Activated effector memory CD4-positive, alpha-beta T cell treated with Interleukin-2 at 50 U/mL for 16 hours (primary cell): ENCODE measurements around the gene BMAL1.
"Not testable (repeated sequence)": the region's sequence is repeated elsewhere in the genome, so short reads cannot be mapped to it uniquely, and the experiment has no call there.

Experiments
- DNase-seq: peaks from one replicate; pipeline ENCODE4 v3.0.0-alpha.2; 2020

Gene BMAL1

DNA sequence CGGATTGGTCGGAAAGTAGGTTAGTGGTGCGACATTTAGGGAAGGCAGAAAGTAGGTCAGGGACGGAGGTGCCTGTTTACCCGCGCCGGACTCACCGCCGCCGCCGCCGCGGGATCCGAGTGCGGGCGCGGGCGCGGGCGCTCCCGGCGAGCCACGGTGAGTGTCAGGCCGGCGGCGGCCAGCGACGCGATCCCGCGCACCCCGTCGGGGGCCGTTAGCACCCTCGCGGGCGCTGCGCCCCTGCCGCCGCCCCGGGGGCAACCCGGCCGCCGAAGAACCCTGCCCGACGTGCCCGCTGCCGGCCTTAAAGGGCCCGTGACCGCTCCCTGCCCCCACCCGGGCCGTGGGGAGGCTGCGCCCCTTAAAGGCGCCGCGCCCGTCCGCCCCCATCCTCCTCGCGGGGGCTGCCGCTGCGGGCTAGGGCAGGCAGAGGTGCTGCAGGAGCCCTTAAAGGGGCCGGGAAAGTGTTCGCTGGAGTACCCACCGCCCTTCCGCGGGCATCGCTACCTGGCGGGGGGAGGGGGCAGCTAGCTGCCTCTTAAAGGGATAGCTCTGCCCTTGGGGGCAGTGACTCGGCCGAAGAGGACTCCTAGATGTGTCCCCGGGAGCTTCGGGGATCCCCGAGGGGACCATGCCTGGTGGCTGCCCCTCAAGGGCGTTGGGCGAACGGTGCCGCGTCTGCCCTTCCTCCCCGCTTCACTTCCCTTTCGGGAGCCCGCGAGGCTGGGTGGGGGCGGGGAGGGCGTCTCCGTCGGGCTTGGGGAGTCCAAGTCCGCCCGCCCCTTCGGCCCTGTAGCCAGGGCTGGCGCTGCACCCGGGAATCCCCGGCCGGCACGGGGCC, at the start of gene BMAL1:
Gene BMAL1, plus strand, starts transcription at position 23 of the 841 bp plus-strand sequence. CDS start 76,519 bp downstream, outside the sequence.
- peak; percentile 49 for DNase-seq

DNA sequence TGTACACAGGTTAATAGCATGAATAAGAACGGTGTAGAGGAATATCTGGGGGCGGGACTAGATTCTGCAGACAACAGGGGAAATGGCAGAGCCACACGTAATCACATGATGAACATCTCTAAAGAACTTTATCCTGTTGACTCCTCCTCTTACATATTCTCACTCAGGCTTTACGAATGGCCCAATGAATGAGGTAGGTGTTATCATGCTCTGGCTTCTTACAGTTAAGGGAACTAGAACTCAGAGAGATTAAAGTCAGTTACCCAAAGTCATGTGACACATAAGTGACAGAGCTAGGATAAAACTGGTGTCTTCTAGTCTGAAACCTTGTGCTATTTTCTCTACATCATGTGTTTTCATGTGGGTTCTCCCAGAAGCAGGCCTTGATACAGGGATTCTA, 49.0 kb upstream of the BMAL1 start:
- DNase-seq: no peak

DNA sequence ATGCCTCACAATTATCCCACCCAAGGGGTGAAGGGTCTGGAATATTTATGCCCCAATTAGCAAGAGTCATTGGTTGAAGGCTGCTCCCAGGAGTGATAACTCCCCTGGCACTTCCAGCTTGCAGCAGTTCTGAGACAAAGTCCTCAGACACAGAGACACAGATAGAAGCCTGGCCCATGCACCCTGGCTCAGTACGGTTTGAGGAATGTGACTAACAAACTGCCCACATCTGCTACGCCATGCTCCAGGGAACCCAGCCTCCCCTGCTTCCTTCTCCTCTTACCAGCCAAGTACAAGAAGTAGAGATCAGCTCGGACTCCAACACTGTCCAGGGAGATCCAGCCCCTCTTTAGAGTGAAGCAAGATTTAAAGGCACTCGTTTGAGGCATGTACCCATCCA, 48.5 kb upstream of the BMAL1 start:
- DNase-seq: no peak

DNA sequence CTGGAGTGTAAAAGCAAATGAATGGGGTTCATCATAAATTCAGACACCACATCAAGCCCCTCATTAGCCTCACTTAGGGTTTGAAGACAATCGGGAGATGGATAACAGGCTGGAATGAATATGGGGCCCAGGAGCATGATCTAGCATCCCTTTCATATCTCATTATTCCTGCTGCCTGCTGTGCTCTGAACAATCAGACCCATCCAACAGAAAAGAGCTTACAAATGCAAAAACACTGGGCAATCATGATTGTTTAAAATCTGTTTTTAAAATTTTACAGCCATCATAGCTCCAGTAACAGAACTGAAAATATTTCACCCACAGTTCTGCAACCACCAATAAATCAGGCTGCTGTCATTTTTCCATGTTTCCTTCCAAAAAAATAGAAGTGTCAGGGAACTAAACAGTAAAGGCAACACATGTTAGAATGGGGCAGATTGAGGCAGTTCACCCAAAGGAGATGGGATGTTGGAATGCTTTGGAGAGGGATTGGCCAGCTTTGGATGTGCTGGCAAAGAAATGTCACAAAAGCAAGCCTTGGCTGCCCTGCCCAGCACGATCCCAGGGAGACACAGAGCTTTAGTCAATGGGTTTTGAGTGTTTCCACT, 47.8 kb upstream of the BMAL1 start:
- no peak for DNase-seq

DNA sequence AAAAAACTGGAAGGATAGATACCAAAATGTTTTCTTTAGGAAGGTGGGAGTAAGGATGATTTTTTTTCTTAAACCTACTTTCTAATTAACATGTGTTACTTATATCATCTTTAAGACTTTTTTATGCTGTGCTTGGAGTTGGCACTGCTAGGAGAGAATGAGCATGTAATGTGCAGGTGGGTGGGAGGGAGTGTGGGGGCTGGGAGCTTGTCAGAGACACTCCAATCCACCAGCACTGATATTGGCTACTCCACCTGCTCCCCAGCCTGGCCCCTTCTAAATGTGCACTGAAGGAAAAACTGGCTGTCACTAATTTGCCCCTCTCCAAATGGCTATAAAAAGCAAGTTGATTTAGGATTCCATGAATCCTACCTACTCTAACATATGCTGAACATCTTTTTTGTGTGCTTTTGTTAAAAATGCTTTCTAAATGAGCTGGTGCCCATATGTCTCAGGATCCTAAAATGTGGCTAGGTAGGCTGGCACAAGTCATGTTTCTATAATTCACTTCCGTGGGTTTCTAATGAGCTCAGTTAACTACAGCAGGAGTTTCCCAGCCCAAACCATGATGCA, 44.3 kb upstream of the BMAL1 start:
- no peak for DNase-seq

DNA sequence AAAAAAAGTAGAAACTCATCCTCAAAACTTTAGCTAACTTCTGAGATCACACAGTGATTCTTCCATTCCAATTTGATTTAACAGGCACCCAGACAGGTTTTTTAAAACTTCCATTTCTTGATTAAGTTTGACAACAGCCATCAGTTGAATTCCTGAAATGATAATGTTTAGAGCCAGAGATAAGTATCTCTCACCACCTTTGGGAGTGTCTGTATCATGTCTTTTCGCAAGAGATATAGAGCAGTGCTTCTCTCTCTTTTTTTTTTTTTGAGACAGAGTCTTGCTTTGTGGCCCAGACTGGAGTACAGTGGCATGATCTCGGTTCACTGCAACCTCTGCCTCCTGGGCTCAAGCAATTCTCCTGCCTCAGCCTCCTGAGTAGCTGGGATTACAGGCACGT, 41.7 kb upstream of the BMAL1 start:
- DNase-seq: no peak

DNA sequence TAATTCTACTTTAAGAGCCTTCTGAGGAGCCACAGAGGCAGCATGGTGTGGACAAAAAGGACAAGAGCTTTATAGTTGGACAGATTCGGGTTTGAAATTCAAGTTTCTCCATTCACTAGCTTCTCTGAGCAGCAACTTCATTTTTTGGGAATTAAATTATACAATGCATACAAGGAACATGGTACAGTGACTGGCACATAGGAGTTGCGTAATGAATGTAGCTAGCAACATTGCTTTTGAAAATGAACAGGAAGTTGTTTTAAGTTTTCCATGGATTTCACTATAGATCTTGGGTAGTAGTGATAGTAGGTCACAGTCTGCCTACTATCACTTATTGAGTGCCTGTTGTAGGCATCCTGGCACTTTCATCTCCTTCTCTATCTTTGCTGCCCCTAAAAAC, 41.0 kb upstream of the BMAL1 start:
- no peak for DNase-seq

DNA sequence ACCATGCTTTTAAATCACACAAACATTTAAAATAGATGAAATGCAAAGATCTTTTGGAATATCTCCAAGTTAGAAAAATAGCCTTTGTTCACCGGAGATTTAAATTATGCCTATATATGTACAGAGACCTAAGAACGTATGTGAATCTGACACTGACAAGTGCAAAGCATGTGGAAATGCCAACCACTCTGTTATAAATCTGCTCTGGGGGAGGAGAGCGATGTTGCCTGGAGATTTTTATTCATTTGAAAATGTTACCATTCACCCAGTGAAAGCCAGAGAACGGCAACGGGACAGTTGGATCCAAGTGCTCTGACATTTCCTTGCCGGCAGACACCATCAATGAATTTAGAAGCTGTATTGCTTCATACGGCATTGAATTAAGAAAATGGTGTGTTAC, 39.8 kb upstream of the BMAL1 start:
- no peak for DNase-seq

DNA sequence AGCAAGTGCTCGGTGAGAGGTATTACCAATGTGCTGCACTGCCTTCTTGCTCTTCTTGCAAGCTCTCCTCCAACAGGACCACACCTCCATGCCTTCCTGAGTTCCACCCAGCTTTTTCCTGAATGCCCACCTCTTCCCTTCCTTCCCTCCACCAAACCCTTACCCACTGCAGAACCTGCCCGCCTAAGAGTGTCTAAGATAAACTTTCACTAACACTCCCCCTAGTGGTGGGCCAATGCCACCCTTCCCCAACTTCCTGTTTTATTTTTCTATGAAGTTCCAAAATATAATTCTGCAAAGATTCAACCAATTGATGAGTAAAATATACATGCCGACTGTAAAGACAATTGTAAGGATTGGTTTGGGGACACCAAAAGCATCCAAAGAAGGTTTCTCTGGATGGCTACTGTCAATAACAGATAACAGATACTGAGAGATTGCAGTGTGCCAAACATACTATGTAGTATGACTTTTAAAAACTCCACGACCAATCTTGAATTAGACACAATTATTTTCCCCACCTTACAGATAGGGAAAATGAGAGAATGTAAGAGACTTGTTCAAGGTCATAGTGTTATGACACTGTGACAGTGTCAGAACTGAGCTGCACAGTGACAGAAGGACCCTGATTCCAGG, 38.6 kb upstream of the BMAL1 start:
- DNase-seq: peak; percentile 20

DNA sequence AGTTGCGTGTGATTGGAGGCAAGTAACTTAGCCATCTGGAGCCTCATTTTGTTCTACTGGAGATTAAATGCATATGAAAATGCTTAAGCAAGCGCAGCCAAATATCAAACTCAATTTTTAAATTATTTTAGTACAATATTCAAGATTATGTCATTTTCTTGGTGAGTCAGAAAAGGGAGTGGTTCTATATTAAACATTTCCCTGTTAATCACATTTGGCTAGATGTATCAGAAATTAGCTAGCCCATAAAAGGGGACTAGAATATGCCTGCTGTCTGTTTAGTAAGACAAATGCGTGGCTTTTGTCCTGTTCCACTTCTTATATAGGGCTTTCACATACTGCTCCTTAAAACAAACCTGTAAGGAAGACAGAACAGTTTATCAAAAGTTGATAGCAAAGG, 35.0 kb upstream of the BMAL1 start:
- DNase-seq: no peak

DNA sequence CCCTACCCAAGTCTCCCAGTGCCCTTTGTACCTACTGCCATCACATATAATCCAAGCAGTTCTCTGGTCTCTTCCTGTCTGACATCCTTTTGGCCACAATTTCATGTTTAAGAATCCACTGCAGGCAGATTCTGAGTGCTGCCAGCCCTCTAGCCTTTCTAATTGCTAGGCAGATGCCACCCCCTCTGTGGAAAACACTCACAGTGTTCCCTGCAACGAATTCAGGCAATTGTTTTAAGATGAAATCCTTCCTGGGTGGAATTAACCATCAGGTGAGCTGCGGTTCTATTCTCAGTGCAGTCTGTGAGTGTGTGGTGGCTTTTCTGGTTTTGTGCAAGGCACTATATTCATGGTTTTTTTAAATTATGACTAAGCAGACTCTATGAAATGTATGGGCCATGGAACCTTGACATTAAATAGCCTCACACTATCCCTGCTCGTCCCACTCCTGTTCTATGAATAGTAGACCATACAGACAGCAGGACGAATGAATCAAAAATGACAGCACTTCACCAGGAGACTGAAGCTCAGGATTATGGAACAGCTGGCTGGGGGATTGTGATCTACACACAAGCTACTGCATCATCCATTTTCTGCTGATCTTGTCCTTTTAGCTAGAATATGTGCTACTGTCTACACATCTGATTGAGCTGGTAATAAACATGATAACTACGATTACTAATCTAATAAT, 29.8 kb upstream of the BMAL1 start:
- no peak for DNase-seq

DNA sequence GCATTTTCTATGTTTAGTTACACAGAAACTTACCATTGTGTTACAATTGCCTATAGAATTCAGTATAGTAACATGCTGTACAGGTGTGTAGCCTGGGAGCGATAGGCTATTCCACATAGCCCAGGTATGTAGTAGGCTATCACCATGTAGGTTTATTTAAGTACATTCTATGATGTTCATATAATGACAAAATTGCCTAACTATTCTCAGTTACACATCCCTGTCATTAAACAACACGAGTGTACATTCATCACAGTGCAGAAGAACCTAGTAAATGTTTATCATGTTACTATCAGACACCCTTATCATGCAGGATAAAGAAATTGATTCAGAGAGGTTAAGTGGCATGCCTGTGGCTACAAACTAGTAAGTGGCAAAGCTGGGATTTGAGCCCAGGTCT, 28.4 kb upstream of the BMAL1 start:
- DNase-seq: no peak

DNA sequence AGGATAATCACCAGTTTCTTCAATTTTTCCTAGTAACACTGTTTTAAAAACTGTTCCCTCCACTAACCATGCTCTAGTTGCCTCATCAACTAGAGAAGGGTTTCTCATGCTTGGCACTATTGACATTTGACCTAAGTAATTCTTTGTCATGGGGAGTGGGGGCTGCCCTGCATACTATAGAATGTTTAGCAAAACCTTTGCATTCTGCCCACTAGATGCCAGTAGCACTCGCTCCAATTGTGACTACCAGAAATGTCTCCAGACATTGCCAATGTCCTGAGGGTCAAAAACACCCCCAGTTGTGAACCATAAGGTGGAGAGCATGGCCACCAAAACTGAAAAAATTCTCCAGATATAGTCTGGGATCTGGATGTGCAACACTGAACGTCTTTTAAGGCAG, 27.6 kb upstream of the BMAL1 start:
- DNase-seq: no peak

DNA sequence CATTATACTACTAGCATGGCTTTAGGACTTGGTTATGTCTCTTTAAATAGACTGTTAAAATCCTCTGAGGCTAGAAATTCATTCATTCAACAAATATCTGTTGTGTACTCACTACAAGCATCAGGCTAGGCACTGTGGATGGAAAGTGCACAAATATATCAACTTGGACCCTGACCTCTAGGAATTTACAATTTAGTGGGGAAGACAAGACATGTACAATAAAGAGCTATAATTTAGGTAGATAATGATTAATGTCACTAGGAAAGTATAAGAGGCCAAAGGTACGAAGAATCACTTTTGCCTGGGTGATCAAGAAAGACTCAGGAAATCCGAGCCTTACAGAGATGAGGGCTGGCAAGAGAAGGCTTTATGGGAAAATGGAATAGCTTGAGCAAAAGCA, 25.6 kb upstream of the BMAL1 start:
- DNase-seq: no peak

DNA sequence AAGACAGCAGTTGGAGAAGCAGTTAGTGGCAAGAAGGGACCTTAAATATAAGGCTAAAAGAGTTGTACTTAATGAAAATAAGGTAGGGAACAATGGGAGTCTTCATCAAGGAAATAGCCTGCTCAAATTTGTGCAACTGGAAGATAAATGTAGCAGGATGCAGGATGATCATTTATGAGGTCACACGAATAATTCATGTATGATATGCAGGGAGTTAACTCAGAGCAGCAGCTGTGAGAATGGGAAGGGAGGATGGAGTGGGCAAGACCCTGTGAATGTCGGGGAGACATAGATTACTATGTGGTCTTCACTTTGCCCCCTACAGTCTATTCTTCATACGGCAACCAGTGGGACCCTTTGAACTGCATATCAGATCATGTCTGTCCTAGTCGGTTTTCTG, 25.2 kb upstream of the BMAL1 start:
- DNase-seq: no peak

DNA sequence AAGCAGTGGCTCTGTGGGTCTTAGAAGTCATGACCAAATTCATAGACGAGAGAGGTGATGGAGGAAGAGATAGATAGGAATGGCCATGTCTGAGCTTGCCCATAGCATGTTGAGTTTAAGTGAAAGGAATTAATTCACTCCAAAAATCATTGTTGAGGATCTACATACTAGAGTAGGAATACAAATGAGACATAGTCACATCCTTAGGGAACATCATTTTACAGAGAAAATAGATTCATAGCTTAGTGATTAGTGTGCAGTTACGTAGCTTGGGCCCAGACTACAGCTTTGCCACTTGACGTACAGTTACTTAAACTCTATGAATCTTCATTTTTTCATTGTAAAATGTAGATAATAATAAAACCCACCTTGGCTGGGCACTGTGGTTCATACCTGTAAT, 21.4 kb upstream of the BMAL1 start:
- no peak for DNase-seq

DNA sequence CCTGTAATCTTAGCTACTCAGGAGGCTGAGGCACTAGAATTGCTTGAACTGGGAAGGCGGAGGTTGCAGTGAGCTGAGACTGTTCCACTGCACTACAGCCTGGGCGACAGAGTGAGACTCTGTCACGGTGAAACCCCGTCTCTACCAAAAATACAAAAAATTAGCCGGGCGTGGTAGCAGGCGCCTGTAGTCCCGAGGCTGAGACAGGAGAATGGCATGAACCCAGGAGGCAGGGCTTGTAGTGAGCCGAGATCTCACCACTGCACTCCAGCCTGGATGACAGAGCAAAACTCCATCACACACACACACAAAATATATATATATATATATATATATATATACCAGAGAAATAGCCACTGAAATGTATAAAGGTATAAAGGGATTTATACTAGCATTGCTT, 19.5 kb upstream of the BMAL1 start:
- DNase-seq: not testable (repeated sequence)

DNA sequence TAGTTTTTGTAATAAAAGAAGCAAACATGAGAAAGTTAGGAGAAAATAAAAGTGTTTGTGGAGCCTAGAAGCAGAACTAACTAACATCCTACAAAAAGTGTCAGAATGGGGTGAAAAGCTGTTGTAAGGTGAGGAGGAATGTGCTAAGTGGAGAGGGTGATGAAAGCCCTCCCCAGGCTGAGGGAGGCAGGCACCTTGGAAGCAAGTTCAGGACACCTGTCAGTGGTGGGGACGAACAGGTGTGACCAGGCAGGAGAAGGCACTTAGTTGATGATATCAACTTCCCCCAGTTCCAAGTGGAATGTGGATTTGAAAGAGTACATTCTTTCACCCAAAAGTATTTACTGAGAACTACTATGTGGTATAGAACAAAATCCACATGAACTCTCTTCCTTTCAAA, 18.7 kb upstream of the BMAL1 start:
- no peak for DNase-seq

DNA sequence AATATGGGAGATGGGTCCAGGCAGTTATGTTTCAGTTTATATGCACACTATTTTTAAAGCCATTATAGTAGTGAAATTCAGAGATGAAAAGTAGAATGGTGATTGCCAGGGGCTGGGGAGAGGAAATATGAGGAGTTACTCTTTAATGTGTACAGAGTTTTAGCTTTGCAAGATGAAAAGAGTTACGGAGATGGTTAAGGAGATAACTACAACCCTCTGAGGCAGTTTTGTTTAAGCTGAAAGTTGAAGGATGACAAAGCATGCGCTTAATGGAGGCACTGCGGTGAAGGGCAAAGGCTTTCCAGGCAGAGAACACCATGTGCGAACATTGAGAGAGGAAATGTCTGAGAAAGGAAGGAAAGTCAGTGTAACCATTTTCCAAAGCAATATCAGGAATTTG, 18.2 kb upstream of the BMAL1 start:
- no peak for DNase-seq

DNA sequence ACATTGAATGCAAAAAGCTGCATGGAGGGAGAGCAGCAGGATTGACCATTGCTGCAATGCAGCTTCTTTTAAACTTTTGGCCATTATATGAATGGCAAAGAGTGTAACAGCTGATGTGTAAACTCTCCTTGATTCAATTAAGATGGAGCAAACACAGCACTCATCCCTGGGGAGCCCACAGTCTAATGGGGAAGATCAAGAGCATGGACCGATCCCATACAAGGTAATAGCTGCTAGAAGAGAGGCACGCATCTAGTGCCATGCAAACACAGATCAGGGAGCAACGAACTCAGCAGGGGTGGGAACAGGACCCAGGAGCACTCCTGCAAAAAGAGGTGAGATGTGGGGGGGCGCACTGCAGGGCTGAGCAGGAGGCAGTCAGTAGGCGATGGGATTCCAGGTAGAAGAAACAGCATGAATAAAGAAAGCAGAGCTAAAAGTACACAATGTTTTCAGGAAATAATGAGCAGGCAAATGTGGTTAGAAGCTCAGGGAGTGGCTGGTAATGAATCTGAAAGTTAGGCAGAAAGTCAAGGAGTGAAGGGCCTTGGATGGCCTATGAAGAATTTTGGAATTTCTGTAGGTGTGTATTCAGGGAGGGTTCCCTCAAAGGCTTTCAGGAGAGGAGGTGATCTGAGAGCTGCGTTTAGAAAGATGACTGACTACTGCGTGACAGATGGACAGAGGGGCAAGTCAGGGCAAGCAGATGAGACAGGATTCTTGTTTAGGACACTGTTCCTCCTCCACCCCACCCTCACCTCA, 17.2 kb upstream of the BMAL1 start:
- DNase-seq: no peak

DNA sequence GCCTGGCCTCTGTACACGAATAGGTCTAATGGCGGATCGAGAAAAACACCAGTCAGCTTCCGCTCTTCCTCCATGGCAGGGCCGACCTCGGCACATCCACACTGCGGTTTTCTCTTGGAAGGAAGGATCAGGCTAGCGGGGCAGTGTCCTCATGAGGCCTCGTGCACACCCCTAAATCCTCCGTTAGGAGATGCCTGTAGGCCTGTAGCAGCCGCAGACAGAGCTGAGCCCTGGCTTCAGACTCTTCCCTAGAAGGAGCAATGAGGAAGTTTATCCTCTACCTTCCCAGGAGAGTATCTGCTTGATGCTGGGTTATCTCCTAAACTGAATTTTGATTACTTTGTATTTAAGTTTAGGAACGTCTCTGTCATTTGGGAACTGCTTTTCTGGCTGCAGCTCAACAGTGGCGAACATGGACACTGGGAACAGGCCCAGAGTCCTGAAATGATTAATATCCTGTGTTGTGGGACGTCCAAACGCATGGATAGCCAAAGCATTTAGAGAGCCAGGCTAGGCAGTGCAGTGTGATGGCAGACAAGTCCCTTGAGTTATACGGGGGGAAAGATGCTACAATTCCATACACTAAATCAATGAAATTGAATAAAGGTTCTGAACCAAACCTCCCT, 16.5 kb upstream of the BMAL1 start:
- no peak for DNase-seq

DNA sequence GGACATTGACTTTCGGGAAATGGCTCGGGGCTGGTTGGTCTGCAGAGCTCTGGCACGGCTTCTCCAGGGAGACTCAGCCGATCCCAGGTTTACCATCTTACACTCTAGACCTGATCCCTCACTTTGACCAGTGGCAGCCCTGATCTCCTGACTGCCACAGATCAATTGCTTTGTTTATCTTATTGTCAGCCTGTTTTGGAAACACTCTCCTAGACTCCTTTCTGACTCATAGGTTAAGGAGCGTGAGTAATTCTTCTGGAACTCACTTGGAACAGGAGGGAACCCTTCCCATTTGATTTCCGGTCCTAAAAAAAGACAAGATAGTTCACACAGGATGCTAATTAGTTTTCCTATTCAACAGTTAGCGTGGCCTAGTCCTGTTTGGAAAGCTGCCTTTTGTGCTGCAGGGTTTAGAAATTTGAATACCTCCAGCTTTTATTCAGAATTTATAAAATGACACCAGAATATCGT, 16.0 kb upstream of the BMAL1 start:
- no peak for DNase-seq
